NB4 (cell line): ENCODE data around the gene ENO3.
A peak's percentile ranks its signal among the peaks of the same experiment; 100 is the strongest.

Source experiments
- DNase-seq: peaks from one replicate; pipeline ENCODE4 v3.0.0; 2010; ENCODE audit warnings: low read depth
- H3K4me3 ChIP-seq: one replicate; pipeline ENCODE4 v1.5.1; 2011; ENCODE audit warnings: mild to moderate bottlenecking, low read depth, low read length, moderate library complexity
- CTCF ChIP-seq: IDR thresholded peaks from one replicate; pipeline ENCODE4 v1.5.1; 2012; ENCODE audit warnings: low read depth, low read length
- MAX ChIP-seq: IDR thresholded peaks from 2 replicates; pipeline ENCODE4 v1.6.1; 2011; ENCODE audit warnings: low read depth, low read length
- MYC ChIP-seq: IDR thresholded peaks from 2 replicates; pipeline ENCODE4 v1.6.1; 2011; ENCODE audit warnings: low read depth, low read length
- POLR2A ChIP-seq: IDR thresholded peaks from 2 replicates; pipeline ENCODE4 v1.6.1; 2011; ENCODE audit warnings: mild to moderate bottlenecking; ENCODE audit not compliant: insufficient read length; ENCODE audit errors: extremely low read depth

The ENO3 gene

DNA sequence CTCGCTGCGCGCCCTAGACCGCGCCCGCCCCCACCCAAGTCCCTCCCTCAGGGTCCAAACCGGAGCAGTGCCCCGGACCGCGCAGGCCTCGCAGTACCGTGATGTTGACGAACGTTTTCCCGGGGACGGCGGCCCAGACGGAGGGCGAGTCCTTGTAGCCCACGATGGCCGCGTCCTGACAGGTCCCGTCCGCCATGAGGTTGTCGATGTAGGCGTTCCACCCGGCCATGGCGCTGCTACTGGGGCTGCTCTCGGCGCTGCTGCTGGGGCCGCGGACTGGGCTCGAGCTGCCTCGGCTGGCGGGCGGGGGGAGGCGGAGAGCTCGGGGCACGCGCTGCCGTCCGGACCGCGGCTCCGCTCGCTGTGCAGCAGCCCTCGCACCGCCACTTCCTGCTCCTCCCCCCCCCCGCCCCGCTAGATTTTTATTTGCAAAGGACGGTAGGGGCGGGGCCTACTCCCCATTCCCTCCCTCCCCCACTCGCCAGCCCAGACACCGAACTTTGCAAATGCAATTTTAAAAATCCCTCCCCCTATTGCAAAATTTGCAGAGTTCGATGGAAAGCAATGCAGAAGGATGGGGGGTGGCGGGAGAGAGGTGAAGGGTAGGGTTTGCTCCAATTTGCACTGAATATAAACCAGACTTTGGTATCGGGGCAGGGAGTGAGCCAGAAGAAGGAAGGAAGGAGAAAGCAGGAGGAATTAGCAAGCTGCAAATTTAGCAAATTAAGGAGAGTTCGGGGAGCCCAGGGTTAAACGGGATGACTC, 2.6 kb upstream of the ENO3 start, which contains the start of gene PFN1:
Gene PFN1 (minus strand): TSS at position 365 of the 765 bp plus-strand sequence. CDS start 136 bp downstream, at position 229.
- TF ChIP-seq MYC (no peak; the same call in 1 of the 2 replicates), CTCF (no peak), MAX (peak; percentile 26; the same call in 1 of the 2 replicates), POLR2A (peak; percentile 54)
- peak; percentile 94 for DNase-seq
- peak within 1 kb of the TSS; percentile 95 for H3K4me3 ChIP-seq

DNA sequence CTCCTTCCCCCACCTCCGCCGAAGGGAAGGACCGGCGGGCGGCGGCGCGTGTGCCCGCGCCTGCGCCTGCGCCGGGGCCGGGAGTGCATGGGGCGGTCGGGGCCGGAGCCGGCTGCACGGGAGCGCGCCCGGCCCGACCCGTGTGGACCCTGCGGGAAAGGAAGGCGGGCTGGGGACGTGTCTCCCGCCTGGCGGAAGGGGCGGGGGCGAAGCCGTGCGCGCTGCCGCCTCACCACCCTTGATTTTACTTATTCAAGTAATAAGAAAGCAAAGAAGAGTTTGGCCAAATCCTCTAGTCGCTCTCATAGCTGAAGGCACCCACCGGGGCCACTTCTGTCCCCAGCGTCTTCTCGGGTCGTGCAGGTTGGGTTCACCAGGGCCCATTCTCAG, 2.0 kb upstream of the ENO3 start:
- DNase-seq = peak; percentile 88
- TF ChIP-seq CTCF = no peak
- peak overlapping the region; percentile 65 for H3K4me3 ChIP-seq

- TF ChIP-seq MAX (no peak), MYC (peak; percentile 74), CTCF (no peak), POLR2A (peak; percentile 16)
- DNase-seq = peak; percentile 80
- H3K4me3 ChIP-seq = peak overlapping the region; percentile 61
Observed at GRCh38 chr17:4949321-4950074, 1.4 kb upstream of the ENO3 start.

DNA sequence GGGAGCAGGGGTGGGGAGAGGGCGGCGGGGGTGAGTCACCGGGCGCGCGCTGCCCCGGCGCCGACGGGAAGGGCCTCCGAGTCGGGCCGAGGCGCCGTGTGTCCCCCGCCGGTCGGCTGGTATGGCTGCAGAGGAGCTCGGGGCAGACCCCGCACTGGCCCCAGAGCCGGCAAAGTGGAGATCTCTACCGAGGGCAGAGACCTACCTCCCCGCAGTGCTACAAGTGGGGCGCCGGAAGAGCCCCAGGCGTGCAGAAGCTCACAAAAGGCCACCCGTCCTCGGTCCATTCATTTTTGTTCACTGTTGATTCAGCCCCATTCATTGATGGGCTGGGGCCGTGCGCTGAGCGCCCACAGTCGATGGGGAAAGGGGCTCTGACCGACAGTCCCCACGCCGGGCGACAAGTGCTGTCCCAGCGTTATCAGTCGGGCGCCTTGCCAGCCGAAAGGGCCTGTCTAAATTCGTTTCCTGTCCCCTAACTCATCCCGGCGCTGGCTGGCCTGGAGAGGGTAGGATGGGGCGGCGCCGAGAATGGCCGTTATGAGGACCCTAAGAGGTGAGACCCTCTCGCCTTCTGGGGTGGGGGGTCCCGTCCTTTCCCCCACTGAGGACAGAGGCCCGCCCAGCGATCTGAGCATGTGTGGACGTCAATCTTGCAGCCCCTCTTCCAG, 709 bp upstream of the ENO3 start:
- H3K4me3 ChIP-seq = peak overlapping the region; percentile 53
- no peak for TF ChIP-seq CTCF
- TF ChIP-seq MAX = no peak
- no peak; the same call in 1 of the 2 replicates for TF ChIP-seq MYC
- peak; percentile 17 for TF ChIP-seq POLR2A
- DNase-seq = peak; percentile 54

GRCh38 chr17:4951486-4951885, 567 bp downstream of the ENO3 start:
- H3K4me3 ChIP-seq = no peak overlapping the region
- TF ChIP-seq MYC = no peak
- TF ChIP-seq CTCF = no peak
- no peak for TF ChIP-seq MAX
- TF ChIP-seq POLR2A = no peak
- DNase-seq = no peak
